ENCODE results near the gene PTPRK.

DNA sequence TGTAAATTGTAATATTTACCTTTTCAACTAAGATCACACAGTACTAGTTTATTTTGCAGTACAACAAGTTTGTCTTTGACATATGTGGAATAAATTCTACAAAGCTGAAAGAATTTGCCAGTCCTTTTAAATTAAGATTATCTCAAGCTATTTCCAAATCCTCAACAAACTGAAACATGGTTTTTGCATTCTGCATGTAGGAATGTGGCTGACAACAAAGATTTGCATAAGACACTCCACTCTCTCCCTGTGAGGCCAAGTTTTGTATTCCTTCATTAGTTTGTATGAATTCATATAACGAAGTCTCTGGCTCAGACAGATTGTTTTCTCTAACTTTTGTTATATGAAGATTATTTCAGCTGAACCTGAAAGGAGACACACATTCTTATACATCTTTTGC, 495.4 kb downstream of the PTPRK start:
- TF ChIP-seq, protein P1, sequence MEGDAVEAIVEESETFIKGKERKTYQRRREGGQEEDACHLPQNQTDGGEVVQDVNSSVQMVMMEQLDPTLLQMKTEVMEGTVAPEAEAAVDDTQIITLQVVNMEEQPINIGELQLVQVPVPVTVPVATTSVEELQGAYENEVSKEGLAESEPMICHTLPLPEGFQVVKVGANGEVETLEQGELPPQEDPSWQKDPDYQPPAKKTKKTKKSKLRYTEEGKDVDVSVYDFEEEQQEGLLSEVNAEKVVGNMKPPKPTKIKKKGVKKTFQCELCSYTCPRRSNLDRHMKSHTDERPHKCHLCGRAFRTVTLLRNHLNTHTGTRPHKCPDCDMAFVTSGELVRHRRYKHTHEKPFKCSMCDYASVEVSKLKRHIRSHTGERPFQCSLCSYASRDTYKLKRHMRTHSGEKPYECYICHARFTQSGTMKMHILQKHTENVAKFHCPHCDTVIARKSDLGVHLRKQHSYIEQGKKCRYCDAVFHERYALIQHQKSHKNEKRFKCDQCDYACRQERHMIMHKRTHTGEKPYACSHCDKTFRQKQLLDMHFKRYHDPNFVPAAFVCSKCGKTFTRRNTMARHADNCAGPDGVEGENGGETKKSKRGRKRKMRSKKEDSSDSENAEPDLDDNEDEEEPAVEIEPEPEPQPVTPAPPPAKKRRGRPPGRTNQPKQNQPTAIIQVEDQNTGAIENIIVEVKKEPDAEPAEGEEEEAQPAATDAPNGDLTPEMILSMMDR (IDR thresholded peaks at IDR 0.05), result no peak
- TF ChIP-seq EZH2 (IDR thresholded peaks at IDR 0.05; ENCODE audit: borderline replicate concordance, insufficient read depth, low read depth, low read length, poor library complexity, severe bottlenecking), result no peak
